A549 treated with RU486 at 1 μM for 4 hours (cell line): ENCODE data around the gene ATRN. TPM values are rescaled to one million over a fixed set of nuclear protein-coding genes. Genes with fewer than 3 reads are reported as not detected.

Source experiments
- total RNA-seq: library from RNA; stranded (reverse); fragments of 200-300 nt; extraction: Qiagen RNA extraction; gene quantifications from 5 replicates; pipeline ENCODE4 v1.2.3, GENCODE V29; 2022; ENCODE audit warnings: low read depth

Gene ATRN
- 18.1 to 26.0 TPM (median 24.9 TPM) in 5 replicates for total RNA-seq

GRCh38 chr20:3470627-3471396 lies at the start of gene ATRN:
Gene ATRN (plus strand): TSS chr20:3471018. CDS start chr20:3471108, 90 bp downstream.

GRCh38 chr20:3663031-3663701 lies 192.3 kb downstream of the ATRN start, which contains the start of gene GFRA4:
Gene GFRA4 (minus strand): TSS chr20:3663399. CDS start chr20:3663399, 0 bp downstream.

GRCh38 chr20:3681931-3682781 lies 211.3 kb downstream of the ATRN start, which contains the start of gene ADAM33:
Gene ADAM33 (minus strand): TSS chr20:3682010. CDS start chr20:3682004, 6 bp downstream.

Other genes with a start within 250 kb of the ATRN start
- 5.7 to 7.8 TPM (median 7.0 TPM) in 5 replicates for gene SLC4A11, start 231.8 kb upstream of the ATRN start, total RNA-seq
- gene DNAAF9, start 63.3 kb upstream of the ATRN start, total RNA-seq, result 3.7 to 5.0 TPM (median 4.8 TPM) in 5 replicates
- gene GFRA4, start 192.4 kb downstream of the ATRN start, total RNA-seq, result not detected in 5 replicates
- 0.06 TPM in 1 of 5 replicates, not detected in the others for gene ADAM33, start 211.0 kb downstream of the ATRN start, total RNA-seq
- gene SIGLEC1, start 241.6 kb downstream of the ATRN start, total RNA-seq, result not detected in 5 replicates